ENCODE data around the gene DLGAP5. TPM values are rescaled to one million over a fixed set of nuclear protein-coding genes. Genes with fewer than 3 reads are reported as not detected.

Gene DLGAP5
- total and polyA plus RNA-seq, 2 experiments from 2014 or later: 13.5 to 15.5 TPM

- H3K27ac ChIP-seq: peak overlapping the region; percentile 82
- H3K9me3 ChIP-seq (ENCODE audit: low read depth): no peaks in the 10 kb centered on the region
- H3K36me3 ChIP-seq (ENCODE audit: low read depth): peaks cover 55% of the 10 kb centered on the region
- H3K4me3 ChIP-seq: no peak overlapping the region
- no peak for TF ChIP-seq EZH2 (IDR thresholded peaks at IDR 0.05; ENCODE audit: insufficient read depth, poor library complexity, severe bottlenecking)
- no peak for TF ChIP-seq EZH2phosphoT487 (IDR thresholded peaks at IDR 0.05; ENCODE audit: insufficient read depth, low read depth)
- peak overlapping the region; percentile 70 for H3K9ac ChIP-seq
- H2AFZ ChIP-seq: no peak overlapping the region
- H3K27me3 ChIP-seq (replicated peaks; ENCODE audit: insufficient read depth): no peaks in the 10 kb centered on the region
- peaks cover 84% of the 10 kb centered on the region for H3K79me2 ChIP-seq (ENCODE audit: insufficient read depth)
- 80 to 82% methylated on average over 7 of the region's 7 CpGs for WGBS, 2 experiments (ENCODE audit: low coverage in 1 of 2, low lambda C conversion rate in 2 of 2, missing lambda C conversion rate in 2 of 2)
- DNase-seq: peak; percentile 33
- H4K20me1 ChIP-seq (ENCODE audit: insufficient read depth): no peaks in the 10 kb centered on the region
- H3K4me2 ChIP-seq (ENCODE audit: unreplicated experiment): no peak overlapping the region
- in situ Hi-C loops (cut with MboI): no loop called here
- peaks cover 52% of the 10 kb centered on the region for H3F3A ChIP-seq (ENCODE audit: insufficient read depth)
- no peaks in the 10 kb centered on the region for H3K9me2 ChIP-seq (ENCODE audit: insufficient read depth)
- H3K4me1 ChIP-seq (ENCODE audit: insufficient read depth): peaks cover 31% of the 10 kb centered on the region
Measured at GRCh38 chr14:55138091-55138490, 53.3 kb downstream of the DLGAP5 start.

- no peak for TF ChIP-seq EZH2phosphoT487 (IDR thresholded peaks at IDR 0.05; ENCODE audit: insufficient read depth, low read depth)
- no peak for TF ChIP-seq EZH2 (IDR thresholded peaks at IDR 0.05; ENCODE audit: insufficient read depth, poor library complexity, severe bottlenecking)
- Histone ChIP-seq H3K27me3 (replicated peaks; ENCODE audit: insufficient read depth) (no peaks in the 10 kb centered on the region), H3K36me3 (ENCODE audit: low read depth) (peaks cover 50% of the 10 kb centered on the region), H3F3A (ENCODE audit: insufficient read depth) (peaks cover 54% of the 10 kb centered on the region), H4K20me1 (ENCODE audit: insufficient read depth) (no peaks in the 10 kb centered on the region), H3K79me2 (ENCODE audit: insufficient read depth) (peaks cover 94% of the 10 kb centered on the region), H2AFZ (0 out of 2 replicates have a peak overlapping the region, but pooled peaks have one; percentile 3), H3K9ac (peak overlapping the region; percentile 70), H3K27ac (peak overlapping the region; percentile 82), H3K4me3 (peak overlapping the region; percentile 39), H3K4me1 (ENCODE audit: insufficient read depth) (peaks cover 41% of the 10 kb centered on the region), H3K9me2 (ENCODE audit: insufficient read depth) (no peaks in the 10 kb centered on the region), H3K4me2 (ENCODE audit: unreplicated experiment) (peak overlapping the region; percentile 52), H3K9me3 (ENCODE audit: low read depth) (no peaks in the 10 kb centered on the region)
- peak; percentile 85 for DNase-seq
- in situ Hi-C loops (cut with MboI): no loop called here
- 37 to 40% methylated on average over 12 of the region's 12 CpGs for WGBS, 2 experiments (ENCODE audit: low coverage in 1 of 2, low lambda C conversion rate in 2 of 2, missing lambda C conversion rate in 2 of 2)
Measured at GRCh38 chr14:55136885-55137786, 54.2 kb downstream of the DLGAP5 start.

DNA sequence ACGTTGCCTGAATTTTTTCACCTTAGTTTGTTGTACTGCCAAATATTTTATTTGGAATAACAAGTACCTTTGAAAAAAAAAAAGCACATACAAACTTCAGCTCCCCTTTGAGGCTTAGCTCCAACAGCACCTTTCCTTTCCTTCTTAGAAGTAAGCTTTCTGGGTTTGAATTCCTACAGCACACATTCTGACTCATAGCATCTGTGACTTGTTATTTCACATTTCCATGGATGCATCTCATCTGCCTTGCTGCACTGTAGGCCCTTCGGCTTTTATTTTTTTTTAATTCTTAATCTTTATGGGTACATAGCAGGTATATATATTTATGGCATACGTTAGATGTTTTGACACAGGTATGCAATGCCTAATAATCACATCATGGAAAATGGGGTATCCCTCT, 55.1 kb downstream of the DLGAP5 start:
- WGBS, 2 experiments (ENCODE audit: low coverage in 1 of 2, low lambda C conversion rate in 2 of 2, missing lambda C conversion rate in 2 of 2): 7% methylated on average over 3 of the region's 3 CpGs
- TF ChIP-seq EZH2 (IDR thresholded peaks at IDR 0.05; ENCODE audit: insufficient read depth, poor library complexity, severe bottlenecking) (no peak), EZH2phosphoT487 (IDR thresholded peaks at IDR 0.05; ENCODE audit: insufficient read depth, low read depth) (no peak)
- H3K9ac ChIP-seq: peak overlapping the region; percentile 70

GRCh38 chr14:55133416-55133815, 58.0 kb downstream of the DLGAP5 start:
- Histone ChIP-seq H3K9ac (peak overlapping the region; percentile 25; the same call in 1 of the 2 replicates), H3K4me3 (peak overlapping the region; percentile 95), H3K9me3 (ENCODE audit: low read depth) (no peaks in the 10 kb centered on the region), H3K79me2 (ENCODE audit: insufficient read depth) (peaks cover 87% of the 10 kb centered on the region), H3K9me2 (ENCODE audit: insufficient read depth) (no peaks in the 10 kb centered on the region), H2AFZ (no peak overlapping the region), H4K20me1 (ENCODE audit: insufficient read depth) (no peaks in the 10 kb centered on the region; the same call in 1 of the 2 replicates), H3K4me2 (ENCODE audit: unreplicated experiment) (peak overlapping the region; percentile 85), H3K27ac (peak overlapping the region; percentile 89), H3K4me1 (ENCODE audit: insufficient read depth) (peaks cover 56% of the 10 kb centered on the region), H3K27me3 (replicated peaks; ENCODE audit: insufficient read depth) (no peaks in the 10 kb centered on the region), H3F3A (ENCODE audit: insufficient read depth) (peaks cover 67% of the 10 kb centered on the region), H3K36me3 (ENCODE audit: low read depth) (peaks cover 13% of the 10 kb centered on the region)
- WGBS, 2 experiments (ENCODE audit: low coverage in 1 of 2, low lambda C conversion rate in 2 of 2, missing lambda C conversion rate in 2 of 2): 31 to 35% methylated on average over 4 of the region's 4 CpGs
- DNase-seq: peak; percentile 73
- TF ChIP-seq EZH2 (IDR thresholded peaks at IDR 0.05; ENCODE audit: insufficient read depth, poor library complexity, severe bottlenecking) (no peak), EZH2phosphoT487 (IDR thresholded peaks at IDR 0.05; ENCODE audit: insufficient read depth, low read depth) (no peak)
- in situ Hi-C loops (cut with MboI): no loop called here

More for the DNA sequence above, 55.1 kb downstream of the DLGAP5 start:
- Histone ChIP-seq H2AFZ (no peak overlapping the region), H3K4me2 (ENCODE audit: unreplicated experiment) (no peak overlapping the region), H3K27ac (peak overlapping the region; percentile 82), H3K4me1 (ENCODE audit: insufficient read depth) (peaks cover 49% of the 10 kb centered on the region), H3K27me3 (replicated peaks; ENCODE audit: insufficient read depth) (no peaks in the 10 kb centered on the region), H3F3A (ENCODE audit: insufficient read depth) (peaks cover 54% of the 10 kb centered on the region), H3K4me3 (no peak overlapping the region), H3K9me3 (ENCODE audit: low read depth) (no peaks in the 10 kb centered on the region), H4K20me1 (ENCODE audit: insufficient read depth) (no peaks in the 10 kb centered on the region; the same call in 1 of the 2 replicates), H3K79me2 (ENCODE audit: insufficient read depth) (peaks cover 100% of the 10 kb centered on the region), H3K36me3 (ENCODE audit: low read depth) (peaks cover 41% of the 10 kb centered on the region), H3K9me2 (ENCODE audit: insufficient read depth) (no peaks in the 10 kb centered on the region)
- peak; percentile 88 for DNase-seq
- in situ Hi-C loops (cut with MboI): no loop called here
